Umbilical cord (tissue), 2 donors: ENCODE data around the gene CHD1. TPM values are rescaled to one million over a fixed set of nuclear protein-coding genes. Genes with fewer than 3 reads are reported as not detected.

Experiments used
- DNase-seq: peaks from one replicate; pipeline ENCODE4 v3.0.0-alpha.2; 2015; ENCODE audit warnings: low spot score
- total RNA-seq: library from RNA; depleted of rRNA; stranded (reverse); fragments of >200 nt; gene quantifications from one replicate; pipeline ENCODE4 v1.2.3, GENCODE V29; 2014; ENCODE audit warnings: low replicate concordance; ENCODE audit not compliant: insufficient read depth

The CHD1 gene
- total RNA-seq, 1 donor from 2014 or later, result 98.0 TPM

- DNase-seq, result no peak
These were observed 8.3 kb upstream of the CHD1 start for GRCh38 chr5:98936948-98937715.

GRCh38 chr5:98935206-98935605 is 6.4 kb upstream of the CHD1 start:
- DNase-seq, result no peak

DNA sequence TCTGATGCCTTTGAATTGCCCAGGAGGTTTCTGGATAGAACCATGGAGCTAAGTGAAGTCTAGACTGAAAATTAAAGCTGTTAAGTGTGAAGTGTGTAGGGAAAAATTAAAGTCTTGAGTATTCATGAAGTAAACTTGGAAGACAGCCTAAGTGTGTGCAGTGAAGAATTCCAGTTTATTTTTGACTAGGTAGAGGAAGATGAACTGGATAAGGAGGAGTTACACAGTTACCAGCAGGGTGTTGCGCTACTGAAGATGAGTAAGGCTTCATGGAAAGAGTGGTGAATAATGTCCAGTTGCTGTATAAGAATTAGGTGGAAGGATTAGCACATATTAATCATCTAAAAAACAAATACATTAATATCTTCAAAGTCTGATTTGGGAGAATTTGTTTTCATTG is 5.7 kb upstream of the CHD1 start:
- no peak for DNase-seq

DNA sequence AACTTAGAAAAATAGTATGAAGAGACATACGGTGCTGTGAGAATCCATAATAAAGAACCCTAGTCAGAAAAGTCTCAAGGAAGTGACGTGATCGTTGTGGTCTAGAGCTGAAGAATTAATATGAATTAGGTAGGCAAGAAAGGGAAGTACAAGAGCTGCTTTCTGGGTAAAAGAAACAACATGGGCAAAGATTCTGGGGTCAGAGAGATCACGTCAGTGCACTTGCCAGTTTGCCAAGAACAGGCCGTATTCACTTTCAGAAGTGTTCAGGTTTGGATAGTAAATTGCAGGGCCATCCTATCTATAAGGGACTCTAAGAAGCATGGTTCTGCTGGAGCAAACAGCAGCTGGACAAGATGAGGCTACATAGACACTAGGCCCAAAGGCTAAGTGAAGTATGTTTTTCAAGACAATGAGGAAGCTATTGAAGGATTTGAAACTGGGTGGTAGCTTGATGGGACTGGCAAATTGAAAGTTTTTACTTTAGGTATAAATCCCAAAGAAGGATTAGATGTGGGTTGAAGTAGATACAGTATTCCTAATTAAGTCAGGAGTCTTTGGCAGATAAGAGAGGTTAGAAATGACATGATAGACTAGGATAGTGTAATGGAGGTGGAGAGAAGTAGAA is 4.8 kb upstream of the CHD1 start:
- DNase-seq, result peak; percentile 10

DNA sequence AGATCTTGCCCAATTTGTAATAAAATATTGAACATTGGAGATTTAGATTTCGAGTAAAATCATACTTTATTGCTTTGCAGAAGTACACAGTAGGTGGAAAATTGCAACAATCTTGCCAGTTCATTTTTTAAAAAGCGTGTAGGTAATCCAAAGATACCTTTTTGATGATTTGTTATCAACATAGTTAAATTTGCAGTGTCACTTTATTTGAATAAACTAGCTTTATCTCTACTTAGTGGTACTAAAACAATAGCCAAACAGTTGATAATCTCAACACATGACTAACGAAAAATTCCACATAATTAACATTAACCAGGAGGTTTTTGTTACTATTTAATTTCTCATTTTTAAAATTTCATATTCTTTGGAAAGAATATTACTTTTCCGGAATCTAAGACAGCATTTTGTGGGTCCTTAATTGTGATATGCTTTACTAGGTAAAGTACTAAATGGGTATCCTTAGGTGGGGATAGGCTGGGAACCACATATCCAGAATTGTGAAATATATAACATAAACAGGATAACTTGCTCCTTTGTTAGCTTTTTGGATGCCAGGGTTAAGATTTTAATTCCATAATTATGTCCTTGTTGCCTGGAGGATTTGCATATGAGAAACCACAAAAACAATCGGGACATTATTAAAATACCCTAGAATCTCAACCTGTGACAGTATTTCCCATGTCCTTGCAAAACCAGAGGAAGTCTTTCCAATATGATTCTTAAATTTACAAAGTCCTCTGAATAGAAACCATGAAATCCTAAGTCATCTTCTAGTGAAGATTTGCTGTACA is 2.4 kb upstream of the CHD1 start:
- DNase-seq, result no peak

- peak; percentile 97 for DNase-seq
These were observed 997 bp upstream of the CHD1 start for GRCh38 chr5:98929710-98930298.

GRCh38 chr5:98927989-98928872 is 576 bp downstream of the CHD1 start:
- DNase-seq, result peak; percentile 79

DNA sequence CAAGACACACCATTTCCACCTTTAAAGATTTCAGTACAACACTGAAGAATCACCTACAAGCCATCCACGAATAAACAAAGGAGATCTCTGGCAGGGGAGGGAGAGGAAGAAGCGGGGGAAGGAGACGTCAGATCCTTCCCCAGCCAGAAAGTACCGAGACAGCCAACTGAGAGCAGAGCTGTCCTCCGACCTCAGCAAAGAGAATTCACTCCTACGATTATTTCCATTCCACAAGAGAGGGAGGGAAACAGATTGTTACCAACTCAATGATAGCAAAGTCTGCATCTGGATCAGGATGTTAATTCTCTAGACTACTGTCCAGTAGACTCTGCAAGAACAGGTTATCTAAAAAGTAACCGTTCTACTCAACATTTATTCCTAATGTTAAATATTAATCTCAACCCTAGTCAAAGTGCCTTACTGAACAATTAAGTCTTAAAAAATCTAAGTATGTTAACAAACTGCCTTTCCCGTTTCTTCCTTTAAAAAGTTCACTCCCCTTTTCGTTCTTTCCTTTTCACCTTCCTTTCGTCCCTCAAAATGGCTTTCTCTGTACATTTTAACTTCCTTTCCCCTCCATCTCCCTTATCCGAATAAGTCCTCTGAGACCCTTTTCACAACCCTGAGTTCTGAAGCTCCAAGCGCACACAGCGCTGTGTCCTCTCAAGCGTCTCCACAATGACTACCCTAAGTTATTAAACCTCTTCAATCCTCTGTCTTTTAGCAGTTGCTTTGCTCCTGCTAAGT is 1.4 kb downstream of the CHD1 start:
- peak; percentile 65 for DNase-seq

- no peak for DNase-seq
These were observed 4.8 kb downstream of the CHD1 start for GRCh38 chr5:98923966-98924365.

DNA sequence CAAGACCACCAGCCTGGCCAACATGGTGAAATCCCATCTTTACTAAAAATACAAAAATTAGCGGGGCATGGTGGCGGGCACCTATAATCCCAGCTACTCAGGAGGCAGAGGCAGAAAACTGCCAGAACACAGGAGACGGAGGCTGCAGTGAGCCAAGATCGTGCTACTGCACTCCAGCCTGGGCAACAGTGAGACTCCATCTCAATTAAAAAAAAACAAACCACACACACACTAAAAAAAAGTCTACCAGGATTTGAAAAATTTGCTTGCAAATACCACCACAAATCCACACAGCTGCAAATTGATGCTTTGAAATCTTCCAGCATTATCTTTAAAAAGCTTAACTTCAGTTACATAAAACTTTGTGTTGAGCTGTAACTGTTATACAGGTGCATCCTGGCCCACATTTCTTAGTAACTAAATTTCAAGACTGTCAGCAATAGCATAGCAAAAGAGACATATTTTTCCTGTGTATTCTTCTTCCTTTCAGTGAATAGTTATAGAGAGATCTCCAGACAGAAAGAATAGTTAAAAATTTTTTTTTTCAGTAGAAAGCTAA is 6.8 kb downstream of the CHD1 start:
- no peak for DNase-seq

GRCh38 chr5:98917433-98917832 is 11.4 kb downstream of the CHD1 start:
- no peak for DNase-seq

- no peak for DNase-seq
These were observed 12.3 kb downstream of the CHD1 start for GRCh38 chr5:98916540-98916939.

DNA sequence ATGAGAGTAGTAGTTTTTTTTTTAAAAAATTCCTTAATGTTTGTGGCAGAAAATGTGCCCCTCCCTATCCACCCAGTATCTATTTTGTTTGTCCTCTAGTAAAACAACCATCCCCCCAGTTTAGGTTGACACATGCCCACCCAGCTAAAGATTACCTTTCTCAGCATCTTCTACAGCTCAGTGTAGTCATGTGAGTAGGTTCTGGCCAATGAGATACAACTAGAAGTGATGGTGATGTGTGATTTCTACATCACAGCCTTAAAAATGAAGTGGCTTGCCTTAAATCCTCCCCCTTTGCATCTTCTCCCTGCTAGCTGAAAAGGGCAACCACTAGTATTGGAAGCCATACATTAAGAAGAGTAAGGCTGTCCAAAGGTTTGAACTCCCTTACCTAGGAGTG is 14.9 kb downstream of the CHD1 start:
- no peak for DNase-seq

GRCh38 chr5:98911280-98912040 is 17.3 kb downstream of the CHD1 start:
- no peak for DNase-seq

DNA sequence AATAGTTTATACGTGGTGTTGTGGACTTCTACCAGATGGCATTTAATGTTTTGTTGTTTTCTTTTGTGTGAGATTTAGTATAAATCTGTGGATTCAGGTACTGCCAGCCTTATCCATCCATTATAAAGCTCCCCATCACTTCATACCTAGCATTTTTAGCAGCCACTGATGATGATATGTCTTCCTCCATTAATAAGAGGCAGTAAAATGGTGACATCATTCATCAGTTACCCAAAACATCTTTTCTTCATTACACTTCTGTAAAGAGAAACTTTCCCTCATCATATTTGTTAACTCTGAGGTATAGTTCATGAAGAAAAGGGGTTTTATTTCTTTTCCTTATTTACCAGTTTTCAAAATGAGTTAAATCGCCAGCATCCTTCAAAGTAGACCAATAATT is 19.4 kb downstream of the CHD1 start:
- DNase-seq, result no peak

DNA sequence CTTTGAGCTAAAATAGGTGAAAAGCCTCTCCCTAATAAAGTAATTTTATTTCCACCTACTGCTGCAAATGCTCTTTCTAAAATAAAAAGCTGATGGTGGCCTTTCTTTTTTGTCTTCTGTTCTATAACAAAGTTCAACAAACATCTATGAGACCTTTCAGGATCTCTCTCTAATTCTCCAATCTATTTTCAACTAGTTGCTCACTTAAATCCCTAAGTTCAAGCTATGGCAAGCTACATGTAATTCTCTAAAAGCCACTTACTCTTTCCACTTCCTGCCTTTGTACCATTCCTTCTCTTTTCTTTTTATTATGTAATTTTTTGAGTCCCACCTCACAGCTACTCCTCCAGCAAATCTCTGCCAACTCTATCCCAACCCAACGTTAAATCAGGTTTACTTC is 20.9 kb downstream of the CHD1 start:
- DNase-seq, result no peak

- no peak for DNase-seq
These were observed 22.0 kb downstream of the CHD1 start for GRCh38 chr5:98906756-98907355.

DNA sequence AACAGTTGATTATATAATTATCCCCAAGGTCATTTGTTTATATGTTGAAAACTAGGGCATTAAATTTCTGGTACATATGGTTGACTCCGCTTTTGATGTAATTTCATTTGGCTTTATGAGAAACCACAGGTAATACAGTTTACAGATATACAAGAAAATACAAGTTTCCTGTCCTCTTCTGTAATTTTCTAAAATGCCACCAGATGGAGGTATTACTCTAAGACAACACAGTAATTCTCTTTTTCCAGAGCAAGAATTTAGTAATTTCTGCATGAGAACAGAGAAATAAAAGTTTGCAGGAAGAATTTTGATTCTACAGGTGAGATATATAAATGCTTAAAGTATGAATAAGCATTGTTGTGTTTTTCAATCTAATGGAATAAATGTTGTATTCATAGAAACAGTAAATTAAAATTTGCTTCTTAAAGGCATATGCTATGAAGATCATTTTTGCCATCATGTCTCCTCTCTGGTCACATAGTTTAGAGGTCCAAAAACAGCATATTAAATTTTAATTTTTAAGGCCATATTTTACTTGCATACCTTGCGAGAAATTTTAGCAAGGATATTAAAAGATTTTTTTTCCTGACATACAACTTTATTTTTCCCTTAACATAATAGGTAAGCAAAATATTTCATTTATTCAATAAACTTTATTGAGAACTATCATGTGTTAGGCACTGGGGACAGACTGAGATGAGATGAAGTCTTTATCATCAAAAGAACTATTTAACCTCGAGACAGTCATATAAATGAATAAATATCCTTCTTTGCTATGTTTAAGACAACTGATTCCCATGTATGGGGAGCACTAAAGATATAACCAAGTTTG is 22.7 kb downstream of the CHD1 start:
- peak; percentile 64 for DNase-seq
